ENCODE data around the gene ROGDI. TPM values are rescaled to one million over a fixed set of nuclear protein-coding genes. Genes with fewer than 3 reads are reported as not detected.

ROGDI gene, protein sequence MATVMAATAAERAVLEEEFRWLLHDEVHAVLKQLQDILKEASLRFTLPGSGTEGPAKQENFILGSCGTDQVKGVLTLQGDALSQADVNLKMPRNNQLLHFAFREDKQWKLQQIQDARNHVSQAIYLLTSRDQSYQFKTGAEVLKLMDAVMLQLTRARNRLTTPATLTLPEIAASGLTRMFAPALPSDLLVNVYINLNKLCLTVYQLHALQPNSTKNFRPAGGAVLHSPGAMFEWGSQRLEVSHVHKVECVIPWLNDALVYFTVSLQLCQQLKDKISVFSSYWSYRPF
- 10 to 100 TPM in 2 of 3 donors, 1 to 10 TPM in 1; 6.6 to 23.3 (median 21.2) TPM for total RNA-seq

DNA sequence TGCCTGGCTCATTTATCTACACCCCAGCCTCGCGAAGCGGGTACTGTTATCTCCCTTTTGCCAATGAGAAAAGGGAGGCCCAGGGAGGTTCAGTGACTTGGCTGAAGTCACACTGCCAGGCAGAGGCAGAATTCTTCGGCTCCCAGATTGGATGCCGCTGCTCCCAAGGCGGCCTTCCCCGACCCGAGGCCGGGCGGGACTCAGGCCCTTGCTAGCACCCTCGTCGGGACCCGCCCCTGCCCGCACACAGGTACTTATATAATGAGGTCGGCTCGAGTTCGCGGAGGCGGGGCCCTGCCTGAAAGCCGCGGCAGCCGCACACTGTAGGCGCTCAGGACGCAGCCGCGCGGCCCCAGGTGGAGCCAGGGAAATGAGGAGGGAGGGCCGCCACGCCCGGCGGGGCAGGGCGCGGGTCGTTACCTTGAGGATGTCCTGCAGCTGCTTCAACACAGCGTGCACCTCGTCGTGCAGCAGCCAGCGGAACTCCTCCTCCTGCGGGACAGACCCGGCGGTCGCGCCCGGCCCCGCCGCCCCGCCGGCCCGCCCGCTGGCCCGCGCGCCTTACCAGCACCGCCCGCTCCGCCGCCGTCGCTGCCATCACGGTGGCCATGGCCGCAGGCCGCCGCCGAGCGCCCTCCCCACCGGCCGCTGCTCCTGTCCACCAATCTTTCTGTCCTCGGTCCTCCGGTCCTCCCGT lies at the start of gene ROGDI:
ROGDI (minus strand) TSS at position 672 of the 697 bp plus-strand sequence; CDS start at position 610, 62 bp downstream.
- TF ChIP-seq POLR2A (IDR thresholded peaks at IDR 0.05) (no peak), POLR2AphosphoS5 (IDR thresholded peaks at IDR 0.05) (peak in 2 of 3 donors; percentile 11 to 12)
- Histone ChIP-seq H3K9me3 (no peaks in the 10 kb centered on the region), H3K27me3 (no peaks in the 10 kb centered on the region), H3K4me3 (peak within 1 kb of the TSS; percentile 73 to 86 (median 82)), H3K4me1 (peaks cover 0 to 6% of the 10 kb centered on the region in 2 donors), H3K27ac (peak within 1 kb of the TSS; percentile 86 to 87), H3K36me3 (no peaks in the 10 kb centered on the region)
- peak; percentile 85 to 90 for DNase-seq (ENCODE audit: low spot score in 2 of 2)
- intact Hi-C loops (cut with DNase I; ENCODE audit: low total_unique reads): no loop called here

DNA sequence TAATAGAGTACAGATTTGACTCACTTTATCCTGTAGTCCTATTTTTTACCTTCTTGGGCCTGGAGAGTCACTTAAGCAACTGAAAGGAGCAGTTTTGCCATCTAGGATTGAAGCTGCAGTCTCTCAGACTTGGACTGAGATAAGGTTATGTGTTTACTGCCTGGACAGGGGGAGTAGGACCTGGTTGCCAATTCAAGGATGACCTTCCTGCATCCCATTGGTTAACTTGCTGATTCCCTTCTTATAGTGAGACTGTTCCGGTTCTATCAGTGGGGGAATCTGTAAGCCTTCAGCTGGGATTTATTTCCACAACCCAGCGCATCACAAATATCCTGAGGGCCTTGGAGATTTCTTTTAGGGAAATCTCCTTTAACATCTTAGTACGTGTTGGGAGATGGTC lies 47.8 kb upstream of the ROGDI start:
- DNase-seq (ENCODE audit: low spot score in 2 of 2): no peak
- Histone ChIP-seq H3K36me3 (no peaks in the 10 kb centered on the region), H3K27me3 (no peaks in the 10 kb centered on the region), H3K9me3 (no peaks in the 10 kb centered on the region), H3K4me3 (peak overlapping the region in 1 of 3 donors; percentile 42), H3K4me1 (peaks cover 0 to 13% of the 10 kb centered on the region in 2 donors), H3K27ac (no peak overlapping the region)
- intact Hi-C loops (cut with DNase I; ENCODE audit: low total_unique reads): no loop called here
- TF ChIP-seq POLR2A (IDR thresholded peaks at IDR 0.05) (no peak), POLR2AphosphoS5 (IDR thresholded peaks at IDR 0.05) (no peak)
- TF ChIP-seq, protein P1, sequence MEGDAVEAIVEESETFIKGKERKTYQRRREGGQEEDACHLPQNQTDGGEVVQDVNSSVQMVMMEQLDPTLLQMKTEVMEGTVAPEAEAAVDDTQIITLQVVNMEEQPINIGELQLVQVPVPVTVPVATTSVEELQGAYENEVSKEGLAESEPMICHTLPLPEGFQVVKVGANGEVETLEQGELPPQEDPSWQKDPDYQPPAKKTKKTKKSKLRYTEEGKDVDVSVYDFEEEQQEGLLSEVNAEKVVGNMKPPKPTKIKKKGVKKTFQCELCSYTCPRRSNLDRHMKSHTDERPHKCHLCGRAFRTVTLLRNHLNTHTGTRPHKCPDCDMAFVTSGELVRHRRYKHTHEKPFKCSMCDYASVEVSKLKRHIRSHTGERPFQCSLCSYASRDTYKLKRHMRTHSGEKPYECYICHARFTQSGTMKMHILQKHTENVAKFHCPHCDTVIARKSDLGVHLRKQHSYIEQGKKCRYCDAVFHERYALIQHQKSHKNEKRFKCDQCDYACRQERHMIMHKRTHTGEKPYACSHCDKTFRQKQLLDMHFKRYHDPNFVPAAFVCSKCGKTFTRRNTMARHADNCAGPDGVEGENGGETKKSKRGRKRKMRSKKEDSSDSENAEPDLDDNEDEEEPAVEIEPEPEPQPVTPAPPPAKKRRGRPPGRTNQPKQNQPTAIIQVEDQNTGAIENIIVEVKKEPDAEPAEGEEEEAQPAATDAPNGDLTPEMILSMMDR (IDR thresholded peaks at IDR 0.05): no peak

DNA sequence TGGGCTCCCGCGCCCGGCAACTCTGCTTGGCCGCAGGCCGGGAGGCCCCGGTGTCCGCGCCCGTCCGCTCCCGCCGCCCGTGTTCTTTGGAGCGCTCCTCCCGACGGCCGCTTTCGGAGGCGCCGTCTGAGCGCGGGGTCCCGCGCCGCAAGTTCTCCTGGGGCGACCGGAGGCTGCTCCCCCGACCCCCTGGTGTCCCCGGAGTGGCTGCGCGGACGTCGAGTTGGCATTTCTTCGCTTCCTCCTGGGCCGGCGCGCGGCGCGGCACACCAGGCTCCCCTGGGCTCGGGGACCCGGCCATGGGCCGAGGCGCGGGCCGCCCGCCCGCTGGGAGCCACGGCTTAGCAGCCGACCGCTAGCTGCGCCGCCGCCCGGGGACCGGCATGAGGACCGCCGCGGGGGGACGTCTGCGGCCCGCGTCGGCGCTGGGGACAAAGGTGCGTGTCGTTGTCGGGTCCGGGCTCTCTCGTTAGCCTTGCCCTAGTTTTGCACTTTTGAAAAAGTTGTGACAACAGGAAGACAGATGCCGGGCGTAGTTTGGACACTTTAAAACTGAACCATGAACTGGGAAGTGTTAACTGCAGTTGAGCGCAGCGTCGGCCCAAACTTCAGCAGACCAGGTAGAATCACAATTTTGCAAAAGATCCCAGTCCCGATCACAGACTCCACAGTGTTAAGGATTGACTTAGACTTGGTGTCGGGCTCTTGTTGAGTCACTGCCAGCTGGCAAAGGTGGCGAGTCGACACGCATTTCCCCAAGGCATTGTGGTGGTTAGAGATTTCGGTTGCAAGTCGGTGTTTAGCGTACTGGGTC lies 45.5 kb upstream of the ROGDI start:
- no peak for TF ChIP-seq POLR2A (IDR thresholded peaks at IDR 0.05)
- peak in 1 of 3 donors; percentile 30 for TF ChIP-seq POLR2AphosphoS5 (IDR thresholded peaks at IDR 0.05)
- TF ChIP-seq, protein P1 (IDR thresholded peaks at IDR 0.05): no peak
- Histone ChIP-seq H3K9me3 (no peaks in the 10 kb centered on the region), H3K4me3 (peak overlapping the region; percentile 94 to 100 (median 96)), H3K36me3 (no peaks in the 10 kb centered on the region), H3K27me3 (no peaks in the 10 kb centered on the region), H3K4me1 (peaks cover 0 to 13% of the 10 kb centered on the region in 2 donors), H3K27ac (peak overlapping the region; percentile 94 to 96)
- intact Hi-C loops (cut with DNase I; ENCODE audit: low total_unique reads): loop anchor here (2.0 kb wide), 1 partner anchor 51 kb away; no protein-coding TSS in a partner anchor
- DNase-seq (ENCODE audit: low spot score in 2 of 2): peak; percentile 54 to 68

DNA sequence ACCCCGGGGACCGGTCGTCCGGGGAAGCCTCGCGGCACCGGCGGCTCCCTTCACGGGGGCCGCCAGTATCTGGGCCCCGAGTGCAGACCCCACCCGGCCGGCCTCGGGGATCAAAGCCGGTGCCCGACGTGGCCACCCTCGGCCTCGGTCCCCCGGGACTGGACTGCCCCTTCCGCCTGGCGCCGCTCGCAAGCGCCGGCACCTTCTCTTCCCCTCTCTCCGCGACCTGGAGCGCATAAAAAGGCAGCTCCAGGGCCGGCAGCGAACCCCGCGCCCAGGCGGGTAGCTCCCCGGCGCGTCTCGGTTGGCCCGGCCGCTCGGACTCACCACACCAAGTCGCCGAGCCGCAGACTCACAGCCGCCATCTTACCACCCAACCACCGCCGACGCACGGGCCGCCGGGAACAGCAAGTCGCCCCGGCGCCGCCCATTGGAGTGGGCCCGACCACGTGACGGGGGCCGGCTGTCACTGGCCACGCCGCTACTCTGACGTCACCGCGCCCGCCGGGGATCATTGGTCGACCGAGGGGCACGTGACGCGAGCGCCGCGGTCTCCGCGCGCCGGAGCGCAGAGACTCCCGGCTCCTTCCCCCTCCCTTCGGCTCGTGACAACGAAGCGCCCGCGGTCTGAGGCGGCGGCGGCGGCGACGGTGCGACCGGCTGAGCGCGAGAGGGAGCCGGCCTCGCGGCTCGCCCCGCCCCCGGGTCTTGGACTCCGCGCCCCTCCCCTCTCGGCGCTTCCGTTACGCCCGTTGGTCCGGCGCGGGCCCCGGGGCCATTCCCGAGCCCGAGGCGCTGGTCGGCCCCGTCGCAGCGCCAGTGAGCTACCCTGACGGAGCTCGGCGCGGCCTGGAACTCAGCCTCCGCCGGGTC lies 44.7 kb upstream of the ROGDI start, which contains the start of the genes GLYR1 and UBN1:
GLYR1 (minus strand) TSS at position 388 of the 873 bp plus-strand sequence; CDS start at position 365, 23 bp downstream.
UBN1 (plus strand) TSS at position 581 of the 873 bp plus-strand sequence. CDS start 5,437 bp downstream, outside the sequence.
- Histone ChIP-seq H3K4me3 (peak within 1 kb of the TSS; percentile 94 to 100 (median 96)), H3K4me1 (peaks cover 0 to 13% of the 10 kb centered on the region in 2 donors), H3K27me3 (no peaks in the 10 kb centered on the region), H3K36me3 (no peaks in the 10 kb centered on the region), H3K9me3 (no peaks in the 10 kb centered on the region), H3K27ac (peak within 1 kb of the TSS; percentile 94 to 96)
- intact Hi-C loops (cut with DNase I; ENCODE audit: low total_unique reads): loop anchor here (2.0 kb wide), 1 partner anchor 52 kb away; no protein-coding TSS in a partner anchor
- TF ChIP-seq POLR2AphosphoS5 (IDR thresholded peaks at IDR 0.05) (peak; percentile 76 to 86 (median 85)), POLR2A (IDR thresholded peaks at IDR 0.05) (peak; percentile 69)
- TF ChIP-seq, protein P1 (IDR thresholded peaks at IDR 0.05): no peak
- peak; percentile 99 to 100 for DNase-seq (ENCODE audit: low spot score in 2 of 2)
